Osteoblast (primary cell): Measurements from ENCODE around the gene SIX2. TPM values are rescaled to one million over a fixed set of nuclear protein-coding genes. Genes with fewer than 3 reads are reported as not detected.

Source experiments
- DNase-seq: peaks from one replicate; pipeline ENCODE4 v3.0.0; 2011; ENCODE audit warnings: low spot score, mixed read lengths; ENCODE audit not compliant: insufficient read length; ENCODE audit errors: missing footprints
- H2AFZ ChIP-seq: 2 replicates; pipeline ENCODE4 v1.6.0; 2011; ENCODE audit warnings: mild to moderate bottlenecking, low read length
- H3K27ac ChIP-seq: 2 replicates; pipeline ENCODE4 v1.5.1; 2011; ENCODE audit warnings: mild to moderate bottlenecking, low read depth, low read length, moderate library complexity
- H3K27me3 ChIP-seq: 2 replicates; pipeline ENCODE4 v1.6.0; 2012; ENCODE audit warnings: mild to moderate bottlenecking, control low read depth, inconsistent platforms, low read length, moderate library complexity; ENCODE audit not compliant: insufficient read depth
- H3K36me3 ChIP-seq: 2 replicates; pipeline ENCODE4 v1.5.1; 2011; ENCODE audit warnings: mild to moderate bottlenecking, low read length, control low read depth, moderate library complexity; ENCODE audit not compliant: insufficient read depth
- H3K4me1 ChIP-seq: 2 replicates; pipeline ENCODE4 v1.5.1; 2011; ENCODE audit warnings: mild to moderate bottlenecking, low read length, control low read depth, moderate library complexity; ENCODE audit not compliant: insufficient read depth
- H3K4me2 ChIP-seq: 2 replicates; pipeline ENCODE4 v1.6.0; 2011; ENCODE audit warnings: mild to moderate bottlenecking, low read length; ENCODE audit not compliant: insufficient read depth
- H3K4me3 ChIP-seq: fragments of 200-600 bp; sonication (generic); 3 replicates; pipeline ENCODE4 v1.5.1; 2012; ENCODE audit warnings: mild to moderate bottlenecking, low read length, inconsistent platforms; ENCODE audit not compliant: insufficient read depth
- H3K79me2 ChIP-seq: 2 replicates; pipeline ENCODE4 v1.6.0; 2012; ENCODE audit warnings: mild to moderate bottlenecking, low read length, control low read depth, inconsistent platforms; ENCODE audit not compliant: insufficient read depth
- H3K9me3 ChIP-seq: 2 replicates; pipeline ENCODE4 v1.5.1; 2011; ENCODE audit warnings: low read depth, low read length, control low read depth
- H4K20me1 ChIP-seq: 2 replicates; pipeline ENCODE4 v1.6.0; 2012; ENCODE audit warnings: mild to moderate bottlenecking, low read length, control low read depth; ENCODE audit not compliant: insufficient read depth
- total RNA-seq: library from RNA; depleted of rRNA; stranded (reverse); fragments of >200 nt; gene quantifications from 2 replicates; pipeline ENCODE4 v1.2.3, GENCODE V29; 2012
- TF ChIP-seq, protein P1 (sequence below): IDR thresholded peaks from 2 replicates; pipeline ENCODE4 v1.5.1; 2011; ENCODE audit warnings: mild to moderate bottlenecking, low read depth, low read length, moderate library complexity; ENCODE audit errors: extremely low read depth

Gene SIX2
- total RNA-seq, 1 donor, result 14.8 TPM

- Histone ChIP-seq H3K79me2 (no peaks in the 10 kb centered on the region), H3K4me1 (peaks cover 18% of the 10 kb centered on the region), H3K4me2 (no peak overlapping the region), H3K4me3 (no peak overlapping the region), H4K20me1 (no peaks in the 10 kb centered on the region), H3K27me3 (no peaks in the 10 kb centered on the region), H3K27ac (no peak overlapping the region), H3K36me3 (no peaks in the 10 kb centered on the region), H2AFZ (no peak overlapping the region), H3K9me3 (no peaks in the 10 kb centered on the region)
- TF ChIP-seq, protein P1, sequence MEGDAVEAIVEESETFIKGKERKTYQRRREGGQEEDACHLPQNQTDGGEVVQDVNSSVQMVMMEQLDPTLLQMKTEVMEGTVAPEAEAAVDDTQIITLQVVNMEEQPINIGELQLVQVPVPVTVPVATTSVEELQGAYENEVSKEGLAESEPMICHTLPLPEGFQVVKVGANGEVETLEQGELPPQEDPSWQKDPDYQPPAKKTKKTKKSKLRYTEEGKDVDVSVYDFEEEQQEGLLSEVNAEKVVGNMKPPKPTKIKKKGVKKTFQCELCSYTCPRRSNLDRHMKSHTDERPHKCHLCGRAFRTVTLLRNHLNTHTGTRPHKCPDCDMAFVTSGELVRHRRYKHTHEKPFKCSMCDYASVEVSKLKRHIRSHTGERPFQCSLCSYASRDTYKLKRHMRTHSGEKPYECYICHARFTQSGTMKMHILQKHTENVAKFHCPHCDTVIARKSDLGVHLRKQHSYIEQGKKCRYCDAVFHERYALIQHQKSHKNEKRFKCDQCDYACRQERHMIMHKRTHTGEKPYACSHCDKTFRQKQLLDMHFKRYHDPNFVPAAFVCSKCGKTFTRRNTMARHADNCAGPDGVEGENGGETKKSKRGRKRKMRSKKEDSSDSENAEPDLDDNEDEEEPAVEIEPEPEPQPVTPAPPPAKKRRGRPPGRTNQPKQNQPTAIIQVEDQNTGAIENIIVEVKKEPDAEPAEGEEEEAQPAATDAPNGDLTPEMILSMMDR, result no peak
- DNase-seq, result no peak
Measured at GRCh38 chr2:45049569-45050336, 40.5 kb upstream of the SIX2 start.

DNA sequence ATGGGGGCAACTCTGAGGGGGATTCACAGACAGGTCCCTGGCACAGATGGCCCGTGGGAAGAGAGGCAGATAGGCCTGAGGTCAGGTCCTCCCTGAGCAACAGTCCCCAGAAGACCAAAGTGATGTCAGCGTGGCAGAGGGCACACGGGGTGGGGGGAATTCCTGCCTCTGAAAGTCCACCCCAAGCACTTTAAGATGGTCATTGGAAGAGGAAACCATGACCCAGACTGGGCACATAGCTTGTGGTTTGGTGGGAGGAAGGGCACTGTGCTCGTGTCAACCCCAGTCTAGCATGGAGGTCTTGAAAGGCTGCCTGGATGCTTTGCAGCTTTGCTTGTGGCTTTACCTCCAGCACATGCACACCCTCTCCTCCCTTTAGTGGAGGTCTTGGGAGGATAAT is 38.0 kb upstream of the SIX2 start:
- Histone ChIP-seq H3K9me3 (no peaks in the 10 kb centered on the region), H4K20me1 (no peaks in the 10 kb centered on the region), H3K79me2 (no peaks in the 10 kb centered on the region), H3K4me2 (peak overlapping the region; percentile 9), H3K4me3 (no peak overlapping the region), H3K36me3 (no peaks in the 10 kb centered on the region), H3K27ac (no peak overlapping the region), H2AFZ (no peak overlapping the region), H3K4me1 (peaks cover 18% of the 10 kb centered on the region), H3K27me3 (peaks cover 12% of the 10 kb centered on the region)
- no peak for DNase-seq
- TF ChIP-seq, protein P1, result no peak

- Histone ChIP-seq H3K4me1 (peaks cover 18% of the 10 kb centered on the region), H4K20me1 (no peaks in the 10 kb centered on the region), H2AFZ (no peak overlapping the region), H3K36me3 (no peaks in the 10 kb centered on the region), H3K4me3 (no peak overlapping the region), H3K4me2 (peak overlapping the region; percentile 22), H3K27ac (no peak overlapping the region), H3K27me3 (peaks cover 13% of the 10 kb centered on the region), H3K9me3 (no peaks in the 10 kb centered on the region), H3K79me2 (no peaks in the 10 kb centered on the region)
- DNase-seq, result no peak
- TF ChIP-seq, protein P1, result no peak
Measured at GRCh38 chr2:45046786-45047185, 37.5 kb upstream of the SIX2 start.

DNA sequence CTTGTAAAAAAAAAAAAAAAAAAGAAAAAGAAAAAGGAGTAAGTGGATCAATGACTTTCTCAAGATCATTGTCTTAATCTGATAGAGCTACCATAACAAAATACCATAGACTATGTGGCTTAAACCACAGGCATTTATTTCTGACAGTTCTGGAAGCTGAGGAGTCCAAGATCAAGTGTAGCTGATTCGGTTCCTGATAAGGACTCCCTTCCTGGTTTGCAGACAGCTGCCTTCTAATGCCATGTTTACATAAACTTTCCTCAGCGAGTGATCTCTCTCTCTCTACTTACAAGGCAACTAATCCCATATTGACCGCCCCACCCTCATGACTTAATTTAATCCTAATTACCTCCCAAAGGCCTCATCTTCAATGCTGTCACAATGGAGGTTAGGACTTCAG is 36.5 kb upstream of the SIX2 start:
- H3K79me2 ChIP-seq, result no peaks in the 10 kb centered on the region
- H2AFZ ChIP-seq, result no peak overlapping the region
- H3K36me3 ChIP-seq, result no peaks in the 10 kb centered on the region
- peaks cover 18% of the 10 kb centered on the region for H3K4me1 ChIP-seq
- no peak overlapping the region for H3K4me2 ChIP-seq
- H3K27ac ChIP-seq, result no peak overlapping the region
- TF ChIP-seq, protein P1, result no peak
- DNase-seq, result no peak
- no peaks in the 10 kb centered on the region for H4K20me1 ChIP-seq
- H3K27me3 ChIP-seq, result peaks cover 13% of the 10 kb centered on the region
- no peaks in the 10 kb centered on the region for H3K9me3 ChIP-seq
- no peak overlapping the region for H3K4me3 ChIP-seq
